Measurements from ENCODE around the gene LSM6.

LSM6 gene

DNA sequence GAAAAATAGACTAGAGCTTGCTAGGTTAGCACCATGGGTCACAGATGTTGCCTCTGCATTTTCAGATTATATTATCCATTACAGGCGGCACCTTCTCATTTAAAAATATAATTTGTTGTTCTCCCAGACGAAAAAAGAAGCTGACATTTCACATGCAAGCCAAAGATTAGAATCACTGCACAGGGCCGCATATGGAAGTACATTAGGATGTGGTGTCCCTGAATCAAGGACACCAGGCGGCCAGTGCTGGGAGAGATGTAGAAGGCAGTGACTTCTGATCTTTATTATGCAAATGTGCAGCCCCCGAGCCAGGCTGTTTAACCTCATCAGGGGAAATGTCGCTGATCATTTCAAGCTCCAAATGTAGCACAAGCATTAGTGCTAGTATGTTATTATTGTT lies 61.6 kb downstream of the LSM6 start (continued):
- no peak for TF ChIP-seq TSHZ2 (CRISPR knock-in tag; IDR thresholded peaks at IDR 0.05)

DNA sequence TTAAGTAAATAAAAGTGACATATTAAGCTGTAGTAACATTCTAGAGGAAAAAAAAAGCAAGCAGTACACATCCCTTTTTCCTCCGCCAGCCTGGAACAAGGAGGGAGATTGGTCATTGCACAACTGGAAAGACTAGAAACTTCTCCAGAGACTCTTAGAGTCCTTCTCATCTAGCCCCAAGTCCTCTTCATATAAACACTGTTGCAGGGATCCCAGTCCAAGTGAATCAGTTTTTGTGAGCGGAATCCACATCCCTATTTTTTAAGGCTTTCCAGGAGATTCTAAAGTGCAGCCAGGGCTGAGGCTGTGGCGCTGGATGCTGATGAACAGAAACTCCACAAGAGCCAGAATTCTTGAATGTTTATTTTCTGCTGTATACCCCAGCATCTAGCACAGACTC lies 62.6 kb downstream of the LSM6 start:
- TF ChIP-seq, protein P1, sequence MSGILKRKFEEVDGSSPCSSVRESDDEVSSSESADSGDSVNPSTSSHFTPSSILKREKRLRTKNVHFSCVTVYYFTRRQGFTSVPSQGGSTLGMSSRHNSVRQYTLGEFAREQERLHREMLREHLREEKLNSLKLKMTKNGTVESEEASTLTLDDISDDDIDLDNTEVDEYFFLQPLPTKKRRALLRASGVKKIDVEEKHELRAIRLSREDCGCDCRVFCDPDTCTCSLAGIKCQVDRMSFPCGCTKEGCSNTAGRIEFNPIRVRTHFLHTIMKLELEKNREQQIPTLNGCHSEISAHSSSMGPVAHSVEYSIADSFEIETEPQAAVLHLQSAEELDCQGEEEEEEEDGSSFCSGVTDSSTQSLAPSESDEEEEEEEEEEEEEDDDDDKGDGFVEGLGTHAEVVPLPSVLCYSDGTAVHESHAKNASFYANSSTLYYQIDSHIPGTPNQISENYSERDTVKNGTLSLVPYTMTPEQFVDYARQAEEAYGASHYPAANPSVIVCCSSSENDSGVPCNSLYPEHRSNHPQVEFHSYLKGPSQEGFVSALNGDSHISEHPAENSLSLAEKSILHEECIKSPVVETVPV (CRISPR knock-in tag; IDR thresholded peaks at IDR 0.05), result no peak
- no peak for TF ChIP-seq ZC3H10 (CRISPR knock-in tag; IDR thresholded peaks at IDR 0.05)
- TF ChIP-seq ZNF8 (CRISPR knock-in tag; IDR thresholded peaks at IDR 0.05), result no peak
- TF ChIP-seq ESRRG (CRISPR knock-in tag; IDR thresholded peaks at IDR 0.05), result no peak
- TF ChIP-seq ZNF70 (CRISPR knock-in tag; IDR thresholded peaks at IDR 0.05), result no peak
- TF ChIP-seq TOX (CRISPR knock-in tag; IDR thresholded peaks at IDR 0.05; ENCODE audit: borderline replicate concordance), result no peak
- TF ChIP-seq ZNF565 (CRISPR knock-in tag; conservative IDR thresholded peaks at IDR 0.05; ENCODE audit: low read depth), result no peak
- no peak for TF ChIP-seq ARNTL (CRISPR knock-in tag; IDR thresholded peaks at IDR 0.05; ENCODE audit: borderline replicate concordance, low read depth)
- no peak for TF ChIP-seq TSHZ2 (CRISPR knock-in tag; IDR thresholded peaks at IDR 0.05)
- no peak for TF ChIP-seq ZFP3 (CRISPR knock-in tag; IDR thresholded peaks at IDR 0.05)
- no peak for TF ChIP-seq RARB (CRISPR knock-in tag; IDR thresholded peaks at IDR 0.05)
- TF ChIP-seq GLIS3 (CRISPR knock-in tag; IDR thresholded peaks at IDR 0.05), result no peak
- no peak for TF ChIP-seq PATZ1 (CRISPR knock-in tag; IDR thresholded peaks at IDR 0.05; ENCODE audit: borderline replicate concordance)
- TF ChIP-seq BACH2 (CRISPR knock-in tag; IDR thresholded peaks at IDR 0.05; ENCODE audit: borderline replicate concordance), result no peak
- TF ChIP-seq CREB5 (CRISPR knock-in tag; IDR thresholded peaks at IDR 0.05; ENCODE audit: low read depth), result no peak
- TF ChIP-seq ISL1 (CRISPR knock-in tag; IDR thresholded peaks at IDR 0.05), result no peak
- ATAC-seq, result no peak
